Type B pancreatic cell (in vitro differentiated cells): ENCODE results near the gene ZNF292. TPM values are rescaled to one million over a fixed set of nuclear protein-coding genes. Genes with fewer than 3 reads are reported as not detected.
"Not testable (repeated sequence)": the region's sequence is repeated elsewhere in the genome, so short reads cannot be mapped to it uniquely, and the experiment has no call there.

Source experiments
- DNase-seq: peaks from one replicate; pipeline ENCODE4 v3.0.0; 2021; ENCODE audit warnings: mixed read lengths; ENCODE audit not compliant: unreplicated experiment; ENCODE audit errors: extremely low spot score
- H3K27ac Mint-ChIP-seq: 2 replicates; pipeline ENCODE4 v1.8.0; 2021; ENCODE audit warnings: mild to moderate bottlenecking, mixed read lengths
- H3K27me3 Mint-ChIP-seq: 2 replicates; pipeline ENCODE4 v1.8.0; 2021; ENCODE audit warnings: mixed read lengths
- H3K36me3 Mint-ChIP-seq: 2 replicates; pipeline ENCODE4 v1.8.0; 2021; ENCODE audit warnings: mixed read lengths
- H3K4me1 Mint-ChIP-seq: one replicate; pipeline ENCODE4 v1.8.0; 2021; ENCODE audit warnings: mixed read lengths; ENCODE audit not compliant: unreplicated experiment
- H3K4me3 Mint-ChIP-seq: 2 replicates; pipeline ENCODE4 v1.8.0; 2021; ENCODE audit warnings: mild to moderate bottlenecking, mixed read lengths
- H3K9me3 Mint-ChIP-seq: 2 replicates; pipeline ENCODE4 v1.8.0; 2021; ENCODE audit warnings: mixed read lengths
- total RNA-seq: library from RNA; stranded (reverse); gene quantifications from 2 replicates; pipeline ENCODE4 v1.2.1, GENCODE V29; 2021; ENCODE audit warnings: low replicate concordance
- TF ChIP-seq, protein P1 (sequence below): fragments of 200-600 bp; sonication (generic); conservative IDR thresholded peaks from 2 replicates; pipeline ENCODE4 v1.5.0; 2021; ENCODE audit warnings: antibody characterized with exemption, mild to moderate bottlenecking

The ZNF292 gene
- total RNA-seq, 1 donor from 2014 or later, result 61.1 TPM

DNA sequence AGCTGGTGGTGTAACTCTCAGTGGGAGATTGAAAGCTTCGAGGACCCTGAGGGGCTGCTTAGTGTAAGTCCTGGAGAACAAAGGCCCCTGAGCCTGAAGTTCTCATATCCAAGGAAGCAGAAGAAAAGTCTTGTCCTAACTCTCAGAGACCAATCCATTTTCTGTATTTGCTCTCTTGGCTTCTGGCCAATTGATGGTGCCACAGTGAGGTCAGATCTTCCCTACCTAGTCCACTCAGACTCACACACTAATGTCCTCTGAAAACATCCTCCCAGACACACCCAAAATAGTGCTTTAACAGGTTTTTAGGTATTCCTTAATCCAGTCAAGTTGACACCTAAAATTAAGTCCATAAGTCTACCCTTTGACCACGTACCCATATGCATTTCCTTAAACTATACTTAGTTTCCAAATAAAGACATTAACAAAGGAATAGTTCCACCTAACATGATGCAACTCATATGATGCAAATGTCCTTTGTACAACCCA lies 29.4 kb downstream of the ZNF292 start:
- Mint-ChIP-seq H3K27ac (peak overlapping the region; percentile 74), H3K36me3 (peaks cover 9% of the 10 kb centered on the region), H3K4me1 (peaks cover 7% of the 10 kb centered on the region), H3K27me3 (no peaks in the 10 kb centered on the region), H3K9me3 (no peaks in the 10 kb centered on the region), H3K4me3 (peak overlapping the region; percentile 32)
- no peak for DNase-seq
- TF ChIP-seq, protein P1, sequence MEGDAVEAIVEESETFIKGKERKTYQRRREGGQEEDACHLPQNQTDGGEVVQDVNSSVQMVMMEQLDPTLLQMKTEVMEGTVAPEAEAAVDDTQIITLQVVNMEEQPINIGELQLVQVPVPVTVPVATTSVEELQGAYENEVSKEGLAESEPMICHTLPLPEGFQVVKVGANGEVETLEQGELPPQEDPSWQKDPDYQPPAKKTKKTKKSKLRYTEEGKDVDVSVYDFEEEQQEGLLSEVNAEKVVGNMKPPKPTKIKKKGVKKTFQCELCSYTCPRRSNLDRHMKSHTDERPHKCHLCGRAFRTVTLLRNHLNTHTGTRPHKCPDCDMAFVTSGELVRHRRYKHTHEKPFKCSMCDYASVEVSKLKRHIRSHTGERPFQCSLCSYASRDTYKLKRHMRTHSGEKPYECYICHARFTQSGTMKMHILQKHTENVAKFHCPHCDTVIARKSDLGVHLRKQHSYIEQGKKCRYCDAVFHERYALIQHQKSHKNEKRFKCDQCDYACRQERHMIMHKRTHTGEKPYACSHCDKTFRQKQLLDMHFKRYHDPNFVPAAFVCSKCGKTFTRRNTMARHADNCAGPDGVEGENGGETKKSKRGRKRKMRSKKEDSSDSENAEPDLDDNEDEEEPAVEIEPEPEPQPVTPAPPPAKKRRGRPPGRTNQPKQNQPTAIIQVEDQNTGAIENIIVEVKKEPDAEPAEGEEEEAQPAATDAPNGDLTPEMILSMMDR, result no peak

DNA sequence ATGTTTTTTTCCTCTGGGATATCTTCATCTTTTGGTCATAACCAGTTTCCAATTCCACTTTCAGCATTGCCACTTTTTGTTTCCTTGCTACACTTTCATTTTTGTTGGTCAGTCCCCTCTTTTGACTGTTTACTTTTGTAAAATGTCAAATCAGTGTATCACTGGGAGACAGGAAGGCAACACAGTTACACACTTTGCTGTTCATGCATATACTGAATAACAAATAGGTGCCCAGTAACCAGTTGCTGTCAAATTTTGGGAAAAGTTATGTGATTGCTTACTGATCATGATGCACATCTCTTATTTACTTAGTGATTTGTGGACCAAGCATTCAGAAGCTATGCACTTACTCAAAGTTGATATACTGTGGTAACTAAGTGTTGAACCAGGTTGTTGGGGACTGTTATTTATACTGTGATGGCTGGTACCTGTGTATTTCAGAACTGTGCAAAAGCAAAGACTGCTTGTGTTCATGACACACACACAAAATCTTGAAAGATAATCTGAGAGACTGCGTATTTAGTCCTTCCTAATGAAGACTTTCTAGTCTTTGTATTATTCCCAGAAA lies 41.0 kb downstream of the ZNF292 start:
- Mint-ChIP-seq H3K36me3 (peaks cover 5% of the 10 kb centered on the region), H3K27me3 (no peaks in the 10 kb centered on the region), H3K9me3 (no peaks in the 10 kb centered on the region), H3K4me3 (no peak overlapping the region), H3K27ac (no peak overlapping the region), H3K4me1 (no peaks in the 10 kb centered on the region)
- TF ChIP-seq, protein P1, result no peak
- no peak for DNase-seq

DNA sequence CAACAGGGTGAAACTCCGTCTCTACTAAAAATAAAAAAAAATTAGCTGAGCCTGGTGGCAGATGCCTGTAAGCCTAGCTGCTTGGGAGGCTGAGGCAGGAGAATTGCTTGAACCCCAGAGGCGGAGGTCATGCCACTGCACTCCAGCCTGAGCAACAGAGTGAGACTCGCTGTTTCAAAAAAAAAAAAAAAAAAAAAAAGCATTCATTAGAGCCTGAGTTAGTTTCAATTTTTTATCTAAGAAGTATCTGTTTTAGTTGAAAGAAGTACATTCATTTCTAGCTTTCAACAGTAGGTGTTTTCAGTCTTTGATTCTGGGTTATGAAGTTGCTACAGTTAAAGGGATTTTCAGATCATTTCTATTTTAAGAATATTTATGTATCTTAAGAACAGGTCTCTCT lies 42.2 kb downstream of the ZNF292 start:
- Mint-ChIP-seq H3K4me3 (no peak overlapping the region), H3K27ac (no peak overlapping the region), H3K27me3 (no peaks in the 10 kb centered on the region), H3K36me3 (peaks cover 6% of the 10 kb centered on the region), H3K9me3 (no peaks in the 10 kb centered on the region), H3K4me1 (no peaks in the 10 kb centered on the region)
- TF ChIP-seq, protein P1, result no peak
- DNase-seq, result no peak

DNA sequence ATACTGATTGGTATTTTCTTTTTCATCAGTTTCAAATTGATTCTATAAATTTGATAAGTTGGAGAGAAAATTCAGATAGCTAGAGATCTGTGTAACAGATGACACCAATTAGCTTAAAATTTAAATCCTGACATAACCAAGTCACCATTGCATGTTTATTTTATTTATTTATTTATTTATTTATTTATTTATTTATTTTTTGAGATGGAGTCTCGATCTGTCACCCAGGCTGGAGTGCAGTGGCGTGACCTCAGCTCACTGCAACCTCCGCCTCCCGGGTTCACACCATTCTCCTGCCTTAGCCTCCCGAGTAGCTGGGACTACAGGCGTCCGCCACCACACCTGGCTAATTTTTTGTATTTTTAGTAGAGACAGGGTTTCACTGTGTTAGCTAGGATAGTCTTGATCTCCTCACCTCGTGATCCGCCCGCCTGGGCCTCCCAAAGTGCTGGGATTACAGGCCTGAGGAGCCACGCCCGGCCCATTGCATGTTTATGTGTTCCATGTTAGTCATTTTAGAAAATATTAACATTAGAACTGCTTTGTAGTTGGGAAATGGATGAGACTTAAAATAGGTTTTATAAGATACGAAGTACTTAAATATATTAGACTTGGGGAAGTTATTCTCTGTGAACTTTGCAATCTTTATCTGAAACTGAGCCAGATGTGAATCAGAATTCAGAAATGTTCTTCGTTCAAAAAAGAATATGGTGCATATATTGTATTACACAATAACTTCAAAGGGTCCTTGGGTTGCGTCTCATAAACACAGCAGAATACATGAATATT lies 42.9 kb downstream of the ZNF292 start:
- not testable (repeated sequence) for DNase-seq, H3K27ac Mint-ChIP-seq, H3K4me1 Mint-ChIP-seq, H3K36me3 Mint-ChIP-seq, H3K4me3 Mint-ChIP-seq, H3K27me3 Mint-ChIP-seq, H3K9me3 Mint-ChIP-seq

DNA sequence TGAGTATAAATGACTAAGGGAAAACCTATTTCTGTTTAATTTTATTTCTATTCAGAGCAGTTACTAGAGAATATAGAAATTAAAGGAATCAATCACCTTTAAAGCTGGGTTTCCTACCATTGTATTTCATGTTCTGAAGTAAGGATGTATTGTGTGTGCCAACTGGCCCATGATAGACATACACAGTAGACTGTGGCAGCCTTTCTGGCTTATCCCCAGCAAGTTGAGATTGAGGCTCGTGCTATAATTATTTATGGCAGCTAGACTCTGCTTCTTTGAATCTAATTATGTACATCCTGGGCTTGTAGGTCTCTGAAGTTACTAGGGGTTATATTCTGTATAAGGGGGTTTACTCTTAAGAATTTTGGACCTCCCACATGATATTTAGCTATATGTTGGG lies 44.4 kb downstream of the ZNF292 start:
- no peak overlapping the region for H3K4me3 Mint-ChIP-seq
- no peaks in the 10 kb centered on the region for H3K27me3 Mint-ChIP-seq
- H3K27ac Mint-ChIP-seq, result no peak overlapping the region
- no peaks in the 10 kb centered on the region for H3K4me1 Mint-ChIP-seq
- peaks cover 14% of the 10 kb centered on the region for H3K36me3 Mint-ChIP-seq
- TF ChIP-seq, protein P1, result no peak
- DNase-seq, result no peak
- H3K9me3 Mint-ChIP-seq, result no peaks in the 10 kb centered on the region

DNA sequence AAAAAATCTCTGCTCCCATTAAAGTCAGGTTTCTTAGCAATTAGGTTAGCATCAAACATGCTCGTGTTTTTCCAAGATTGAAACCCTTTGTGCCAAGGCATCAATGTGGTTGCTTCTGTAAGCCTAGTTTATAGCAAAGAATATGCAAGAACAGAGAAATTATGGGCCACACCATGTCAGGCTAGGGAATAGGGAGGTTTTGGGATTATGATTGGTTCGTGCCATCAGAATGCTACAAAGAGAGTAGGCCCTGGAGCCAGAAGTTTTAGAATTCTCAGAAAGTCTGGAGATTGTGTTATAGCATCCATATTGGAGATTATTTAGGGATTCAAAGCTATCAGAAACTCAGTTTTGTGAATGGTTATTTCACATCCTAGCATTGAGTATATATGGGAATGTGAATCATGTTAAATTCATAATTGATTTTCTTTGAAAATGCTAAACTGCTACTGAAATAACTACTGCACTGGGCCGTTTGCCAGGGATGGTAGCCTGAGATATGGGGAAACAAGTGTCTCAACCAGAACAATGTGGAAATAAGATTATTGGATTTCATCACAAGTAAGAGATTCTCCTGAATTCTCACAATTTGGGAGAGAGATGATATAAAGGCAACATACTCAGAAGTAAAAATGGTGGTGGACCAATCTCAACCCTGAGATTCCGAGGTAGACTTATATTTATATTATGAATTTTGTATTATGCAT lies 45.3 kb downstream of the ZNF292 start:
- DNase-seq, result no peak
- no peak overlapping the region for H3K27ac Mint-ChIP-seq
- no peaks in the 10 kb centered on the region for H3K9me3 Mint-ChIP-seq
- H3K4me1 Mint-ChIP-seq, result no peaks in the 10 kb centered on the region
- H3K4me3 Mint-ChIP-seq, result no peak overlapping the region
- no peaks in the 10 kb centered on the region for H3K27me3 Mint-ChIP-seq
- TF ChIP-seq, protein P1, result no peak
- H3K36me3 Mint-ChIP-seq, result peaks cover 14% of the 10 kb centered on the region
